Measurements from ENCODE around the gene AKT3.

AKT3 gene

DNA sequence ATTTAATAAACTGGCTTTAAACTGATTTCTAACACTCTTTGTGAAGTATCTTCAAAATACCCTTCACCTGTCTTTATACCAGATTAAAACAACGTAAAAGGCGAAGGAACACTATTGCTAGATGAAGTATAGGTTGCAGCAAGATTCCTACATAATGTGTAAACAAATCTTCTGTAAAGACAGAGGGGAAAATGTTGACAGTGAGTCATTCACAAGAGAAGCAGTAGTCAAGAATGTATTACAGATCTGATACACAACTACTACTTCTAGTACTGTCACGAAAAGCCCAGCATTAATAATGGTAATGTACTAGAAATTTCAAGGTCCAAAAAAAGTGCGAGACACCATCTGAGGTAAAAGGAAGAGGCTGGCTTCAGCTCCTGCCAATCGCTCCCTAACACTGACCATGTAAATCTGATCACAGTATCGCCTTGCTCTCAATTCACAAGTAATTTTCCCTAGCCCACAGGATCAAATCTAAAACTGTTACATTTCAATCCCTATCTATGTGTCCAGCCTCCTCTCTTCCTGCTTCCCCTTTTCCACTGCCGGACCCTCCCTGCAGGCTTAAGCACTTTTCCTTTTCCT lies 290.4 kb downstream of the AKT3 start:
- DNase-seq, result no peak

DNA sequence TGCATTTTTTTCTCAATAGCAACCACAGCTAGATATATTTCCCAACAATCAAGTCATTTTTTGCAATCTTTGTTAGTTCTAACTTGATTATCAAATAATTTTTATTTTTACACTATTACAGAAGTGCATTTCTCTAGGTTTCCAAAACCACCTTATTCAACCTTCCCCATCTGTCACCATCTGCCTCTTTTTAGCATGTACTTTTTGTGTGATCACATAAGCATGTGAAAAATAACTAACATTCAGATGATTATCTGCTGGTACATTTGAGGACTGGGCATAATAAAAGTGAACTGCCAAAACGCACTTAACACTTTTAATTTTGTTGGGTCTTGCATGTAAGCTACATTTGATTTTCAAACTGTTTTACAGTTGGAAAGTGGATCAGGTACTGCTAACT lies 291.5 kb downstream of the AKT3 start:
- no peak for DNase-seq

DNA sequence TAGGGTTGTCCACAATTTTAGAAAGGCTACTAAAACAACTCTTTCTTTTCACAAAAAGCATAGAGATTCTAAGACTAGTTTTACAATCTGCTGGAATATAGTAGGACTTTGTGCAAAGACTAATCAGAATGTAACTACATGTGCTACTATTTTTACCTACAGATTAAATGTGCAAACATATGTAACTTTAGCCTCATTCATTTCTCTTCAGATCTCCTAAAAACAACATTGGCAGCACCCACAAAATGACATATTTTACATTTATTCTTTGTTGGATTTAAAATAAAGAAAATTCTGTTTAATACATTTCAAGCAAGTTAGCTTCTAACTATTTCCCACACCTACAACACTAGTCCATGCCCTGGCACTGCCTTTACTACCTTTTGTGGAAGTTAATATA lies 292.2 kb downstream of the AKT3 start:
- DNase-seq, result no peak

DNA sequence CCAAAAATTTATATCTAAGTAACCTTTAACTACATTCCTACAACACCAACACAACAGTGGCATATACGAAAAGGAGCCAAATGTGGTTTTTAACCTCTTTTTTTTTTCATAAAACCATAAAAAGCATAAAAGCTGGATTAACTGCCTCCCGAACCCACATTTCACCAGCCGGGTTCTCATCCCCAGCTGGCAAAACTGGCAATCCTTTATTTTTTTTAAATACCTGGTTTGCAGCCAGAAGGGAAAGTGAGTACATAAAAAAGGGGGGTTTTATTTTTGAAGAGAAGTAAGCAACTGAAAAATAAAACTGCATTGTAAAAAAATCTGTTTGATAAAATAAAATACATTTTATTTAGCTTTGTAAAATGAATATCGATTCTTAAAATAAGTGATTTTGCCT lies 295.4 kb downstream of the AKT3 start:
- DNase-seq, result no peak

DNA sequence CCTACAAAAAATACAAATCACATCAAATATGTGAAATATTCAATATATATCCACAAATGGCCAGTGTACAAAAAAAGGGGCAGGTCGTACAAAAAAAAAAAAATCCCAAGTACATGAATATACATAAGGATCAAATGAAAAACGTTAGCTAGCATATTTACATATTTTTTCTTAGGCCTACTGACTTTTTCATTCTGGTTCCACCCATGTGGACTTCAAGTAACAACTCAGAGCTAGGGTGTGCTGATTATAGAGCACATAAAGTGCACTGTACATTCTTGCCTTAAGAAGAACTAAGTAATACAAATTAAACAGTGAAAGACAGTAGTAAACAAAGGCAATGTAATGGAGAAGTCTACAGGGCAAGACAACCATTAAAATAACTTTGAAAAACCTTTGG lies 297.0 kb downstream of the AKT3 start:
- no peak for DNase-seq

DNA sequence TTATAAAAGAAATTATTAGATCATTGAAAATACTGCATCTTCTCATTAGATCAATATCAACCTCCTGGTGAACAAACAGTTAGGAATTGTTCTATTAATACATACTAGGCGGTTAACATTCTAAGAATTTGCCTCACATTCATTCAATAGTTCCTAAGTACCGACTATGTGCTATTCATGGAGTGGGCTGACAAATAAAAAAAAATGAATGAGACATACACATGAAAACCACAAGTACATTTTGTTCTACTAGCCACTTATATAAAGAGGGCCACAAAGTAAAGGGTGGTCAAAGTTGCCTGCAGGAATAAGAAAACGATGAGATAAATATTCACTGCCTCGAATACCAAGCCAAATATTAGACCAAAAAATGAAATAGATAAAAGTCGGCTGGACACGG lies 299.8 kb downstream of the AKT3 start:
- DNase-seq, result no peak

DNA sequence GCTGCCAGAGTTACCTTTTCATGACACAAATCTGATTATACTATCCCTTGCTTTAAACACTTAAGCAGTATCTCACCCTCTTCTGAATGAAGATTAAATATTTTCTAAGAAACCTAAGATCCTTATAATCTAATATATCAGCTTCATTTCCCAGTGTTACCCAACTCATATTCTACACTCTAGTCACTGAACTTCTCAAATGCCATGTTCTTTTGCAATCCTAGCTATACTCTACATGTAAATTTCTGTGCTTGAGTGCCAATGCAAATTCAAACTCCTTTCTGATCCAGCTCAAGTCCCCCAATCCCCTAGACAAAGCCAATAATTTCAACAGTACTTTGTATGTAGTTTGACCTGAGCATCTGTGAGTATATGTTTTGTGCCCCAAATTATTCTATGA lies 300.3 kb downstream of the AKT3 start:
- no peak for DNase-seq

DNA sequence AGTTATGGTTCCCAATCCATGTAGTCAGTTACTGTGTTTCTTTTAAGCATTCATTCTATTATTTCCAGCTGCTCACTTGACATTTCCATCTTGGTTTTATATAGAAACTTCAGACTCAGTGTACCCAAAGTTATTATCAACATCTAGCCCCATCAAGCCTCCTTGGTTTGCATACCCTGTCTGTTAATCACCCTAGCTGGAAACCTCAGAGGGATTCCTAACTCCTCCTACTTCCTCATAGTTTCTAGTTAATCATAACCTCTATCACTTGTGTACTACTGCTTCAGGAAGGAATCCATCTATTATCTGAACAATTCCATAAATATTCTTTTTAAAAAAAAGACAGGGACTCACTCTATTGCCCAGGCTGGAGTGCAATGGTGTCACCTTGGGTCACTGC lies 300.9 kb downstream of the AKT3 start:
- no peak for DNase-seq

DNA sequence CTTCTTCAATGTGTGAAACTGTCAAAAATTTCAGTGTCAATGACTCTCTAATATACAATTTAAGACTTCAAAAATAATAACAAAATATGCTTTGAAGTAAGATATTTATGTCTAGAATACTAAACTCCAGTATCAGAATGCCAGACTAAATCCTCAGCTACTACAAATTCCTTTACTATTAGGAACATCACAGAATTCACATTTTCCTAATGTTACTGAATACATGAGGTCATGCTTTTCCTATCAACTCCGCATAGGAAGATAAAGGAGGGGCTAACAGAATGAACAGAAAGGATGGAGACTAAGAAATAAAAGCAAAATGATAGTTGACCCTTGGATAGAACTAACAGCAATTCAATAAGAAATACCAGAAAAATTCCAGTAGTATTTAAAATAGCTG lies 301.5 kb downstream of the AKT3 start:
- no peak for DNase-seq

DNA sequence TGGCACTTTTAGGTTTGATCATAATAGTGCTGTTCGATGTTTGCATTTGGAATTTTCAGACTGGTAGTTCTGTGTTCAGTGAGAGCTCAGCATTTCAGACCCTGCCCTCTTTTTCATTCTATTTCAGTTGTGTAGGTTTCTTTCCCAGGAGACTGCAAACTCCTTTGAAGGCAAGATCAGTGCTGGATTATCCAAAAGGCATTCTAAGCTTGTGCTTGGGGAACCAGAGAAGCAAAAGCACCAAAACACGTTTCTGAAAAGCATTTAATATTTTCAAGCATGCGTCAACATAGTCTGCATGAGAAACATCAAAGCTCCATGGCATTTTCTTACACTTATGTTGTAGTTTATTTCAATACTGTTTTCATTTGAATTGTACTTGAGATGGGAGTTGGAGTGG lies 302.2 kb downstream of the AKT3 start:
- DNase-seq, result no peak

DNA sequence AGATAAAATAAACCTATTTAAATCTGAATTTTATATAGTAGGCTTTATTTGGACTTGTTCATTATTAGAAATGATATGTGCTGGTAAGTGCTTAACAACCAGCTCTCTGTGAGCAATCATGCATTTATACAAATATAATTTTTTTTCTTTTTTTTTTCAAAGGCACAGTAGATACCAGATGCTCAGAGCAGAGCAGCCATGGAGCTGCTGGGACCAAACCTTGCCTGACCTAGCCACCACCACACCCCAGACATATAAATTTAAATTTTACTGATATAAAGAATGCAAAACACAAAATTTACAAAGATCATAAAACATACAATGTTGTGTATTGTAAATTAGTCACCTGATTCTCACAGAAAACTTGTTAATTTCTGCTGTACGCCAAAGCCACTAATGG lies 303.6 kb downstream of the AKT3 start:
- DNase-seq, result no peak

DNA sequence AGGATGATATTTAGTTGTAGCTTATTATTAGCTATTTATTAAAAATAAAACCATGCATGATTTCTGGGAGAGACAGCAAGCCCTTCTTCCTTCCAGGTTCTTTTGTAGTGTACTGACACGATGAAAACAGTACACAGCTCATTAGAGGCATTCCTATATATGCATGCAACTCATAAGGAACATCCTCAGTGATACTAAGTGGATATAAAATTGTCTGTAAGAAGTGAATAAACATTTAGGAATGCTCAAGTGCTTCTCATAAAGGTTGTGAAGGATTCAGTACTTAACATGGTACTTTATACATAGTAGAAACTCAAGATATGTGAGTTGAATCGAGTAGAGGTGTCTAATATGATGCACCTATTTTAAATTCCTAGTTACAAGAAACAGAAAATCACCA lies 306.5 kb downstream of the AKT3 start:
- no peak for DNase-seq

DNA sequence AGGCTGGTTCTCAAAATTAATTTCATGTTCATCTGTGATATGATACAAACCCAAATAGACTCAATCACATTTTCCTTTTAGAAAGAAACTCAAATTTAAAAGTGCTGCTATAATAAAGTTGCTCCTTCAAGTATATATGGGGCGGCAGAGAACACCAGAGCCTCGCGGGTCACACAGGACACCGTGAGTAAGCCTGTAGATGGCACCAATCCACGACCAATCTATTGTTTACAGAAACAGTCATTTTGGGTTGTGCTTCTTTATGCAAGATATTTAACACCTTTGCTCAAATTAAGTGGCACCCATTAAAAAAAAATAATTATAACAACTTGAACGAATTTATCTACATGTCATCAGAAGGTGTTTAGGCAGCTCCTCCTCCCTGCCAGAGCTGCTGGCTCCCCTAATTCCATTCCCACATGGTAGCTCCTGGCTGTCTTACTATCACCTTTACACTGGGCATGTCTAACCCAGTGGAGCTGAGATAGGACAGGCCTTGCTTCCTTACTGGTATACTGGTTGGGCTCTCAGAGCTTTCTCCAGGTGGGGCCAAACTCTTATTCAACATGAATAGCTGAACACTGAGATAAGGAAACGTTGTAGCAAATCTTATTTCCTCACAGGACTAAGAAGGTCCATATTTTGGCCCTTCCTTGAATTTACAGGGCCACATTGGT lies 307.2 kb downstream of the AKT3 start:
- no peak for DNase-seq

DNA sequence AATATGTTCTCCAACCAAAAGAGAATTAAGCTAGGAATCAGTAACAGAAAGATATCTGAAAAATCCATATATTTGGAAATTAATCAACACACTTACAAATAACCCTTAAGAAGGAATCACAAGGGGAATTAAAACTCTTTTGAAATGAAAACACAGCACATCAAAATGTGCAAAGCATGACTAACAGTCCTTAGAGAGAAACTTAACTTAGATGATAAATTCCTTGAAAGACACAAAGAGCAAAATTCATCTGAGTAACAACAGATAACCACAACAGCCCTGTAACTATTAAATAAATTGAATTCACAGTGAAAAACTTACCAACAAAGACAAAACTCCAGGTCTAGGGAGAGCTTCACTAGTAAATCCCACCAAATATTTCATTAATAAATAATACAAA lies 310.4 kb downstream of the AKT3 start:
- DNase-seq, result no peak

DNA sequence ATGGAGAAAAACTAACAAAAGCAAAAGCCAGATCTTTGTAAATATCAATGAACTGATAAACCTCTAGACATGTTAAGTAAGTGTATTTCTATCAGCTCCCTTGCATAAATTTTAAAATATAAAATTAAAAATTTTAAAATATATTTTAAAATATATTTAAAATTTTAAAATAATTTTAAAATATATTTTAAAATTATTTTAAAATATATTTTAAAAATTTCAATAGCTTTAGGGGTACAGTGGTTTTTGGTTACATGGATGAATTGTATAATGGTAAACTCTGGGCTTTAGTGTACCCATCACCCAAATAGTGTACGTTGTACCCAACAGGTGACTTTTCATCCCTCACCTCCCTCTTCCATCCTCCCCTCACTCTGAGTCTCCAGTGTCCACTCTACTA lies 315.0 kb downstream of the AKT3 start:
- no peak for DNase-seq

DNA sequence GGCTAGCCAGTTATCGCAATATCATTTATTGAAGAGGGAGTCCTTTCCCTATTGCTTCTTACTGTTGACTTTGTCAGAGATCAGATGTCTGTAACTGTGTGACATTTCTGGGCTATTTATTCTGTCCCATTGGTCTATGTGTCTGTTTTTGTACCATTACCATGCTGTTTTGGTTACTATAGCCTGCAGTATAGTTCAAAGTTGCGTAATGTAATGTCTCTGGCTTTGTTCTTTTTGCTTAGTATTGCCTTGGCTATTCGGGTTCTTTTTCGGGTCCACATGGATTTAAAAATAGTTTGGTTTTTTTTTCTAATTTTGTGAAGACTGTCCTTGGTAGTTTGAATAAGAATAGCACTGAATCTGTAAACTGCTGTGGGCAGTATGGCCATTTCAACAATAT lies 320.5 kb downstream of the AKT3 start:
- no peak for DNase-seq

DNA sequence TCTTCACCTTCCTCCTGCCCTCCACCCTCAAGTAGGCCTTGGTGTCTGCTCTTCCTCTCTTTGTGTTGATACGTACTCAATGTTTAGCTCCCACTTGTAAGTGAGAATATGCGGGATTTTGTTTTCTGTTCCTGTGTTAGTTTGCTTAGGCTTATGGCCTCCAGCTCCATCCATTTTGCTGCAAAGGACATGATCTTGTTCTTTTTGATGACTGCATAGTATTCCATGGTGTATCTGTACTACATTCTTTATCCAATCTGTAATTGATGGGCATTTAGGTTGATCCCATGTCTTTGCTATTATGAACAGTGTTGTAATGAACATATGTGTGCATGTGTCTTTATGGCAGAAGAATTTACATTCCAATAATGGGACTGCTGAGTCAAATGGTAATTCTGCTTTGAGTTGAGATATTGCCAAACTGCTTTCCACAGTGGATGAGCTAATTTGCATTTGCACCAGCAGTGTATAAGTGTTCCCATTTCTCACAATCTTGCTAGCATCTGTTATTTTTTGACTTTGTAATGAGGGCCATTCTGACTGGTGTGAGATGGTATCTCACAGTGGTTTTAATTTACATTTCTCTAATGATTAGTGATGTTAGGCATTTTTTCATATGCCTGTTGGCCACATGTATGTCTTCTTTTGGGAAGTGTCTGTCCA lies 321.5 kb downstream of the AKT3 start:
- no peak for DNase-seq

DNA sequence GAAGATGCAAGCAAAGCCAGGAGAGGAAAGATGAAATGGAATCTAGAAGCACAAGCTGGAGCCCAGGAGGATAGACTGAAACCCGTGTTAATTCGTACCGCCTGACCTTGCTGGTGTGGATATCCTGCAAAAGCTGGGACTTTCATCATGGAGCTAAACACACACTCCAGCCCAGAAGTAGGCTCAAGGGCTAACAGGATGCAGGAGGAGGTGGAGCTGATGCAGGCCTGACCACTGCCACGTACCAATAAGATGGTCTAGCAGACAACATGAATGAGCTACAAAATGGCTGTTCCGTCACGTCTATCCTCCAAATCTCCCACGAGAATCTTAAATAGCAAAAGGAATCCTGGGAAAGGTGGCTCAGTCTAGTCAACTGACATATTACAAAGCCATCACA lies 323.9 kb downstream of the AKT3 start:
- no peak for DNase-seq

DNA sequence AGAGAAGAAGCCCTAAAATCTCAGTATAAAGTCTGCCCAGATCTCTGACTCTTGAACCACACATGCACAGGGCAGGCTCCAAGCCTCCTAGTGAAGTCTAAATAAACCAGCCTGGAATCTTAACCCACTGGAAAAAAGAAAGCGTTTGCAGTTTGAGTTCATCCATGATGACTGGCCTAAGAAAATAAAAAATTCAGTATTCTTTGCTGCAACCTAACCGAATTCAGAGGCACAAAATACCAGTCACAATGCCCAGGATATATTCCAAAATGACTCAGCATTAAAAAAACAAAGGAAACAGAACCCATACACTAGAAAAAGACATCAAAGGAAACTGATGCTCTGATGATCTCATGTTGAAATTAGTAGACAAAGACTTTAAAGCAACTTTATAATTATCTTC lies 325.0 kb downstream of the AKT3 start:
- DNase-seq, result no peak

DNA sequence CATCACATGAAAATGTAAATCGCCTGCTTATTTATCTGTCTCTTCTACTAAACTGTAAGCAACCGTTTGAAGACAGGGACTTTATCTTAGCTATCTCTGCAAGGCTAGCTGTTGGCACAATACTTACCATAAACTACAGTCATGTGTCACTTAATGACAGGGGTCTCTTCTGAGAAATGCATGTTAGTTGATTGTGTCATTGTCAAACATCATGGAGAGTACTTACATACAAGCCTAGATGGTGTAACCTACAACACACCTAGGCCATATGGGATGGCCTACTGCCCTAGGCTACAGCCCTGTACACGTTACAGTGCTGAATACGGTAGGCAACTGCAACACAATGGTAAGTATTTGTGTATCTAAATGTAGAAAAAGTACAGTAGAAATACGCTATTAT lies 326.3 kb downstream of the AKT3 start:
- no peak for DNase-seq

DNA sequence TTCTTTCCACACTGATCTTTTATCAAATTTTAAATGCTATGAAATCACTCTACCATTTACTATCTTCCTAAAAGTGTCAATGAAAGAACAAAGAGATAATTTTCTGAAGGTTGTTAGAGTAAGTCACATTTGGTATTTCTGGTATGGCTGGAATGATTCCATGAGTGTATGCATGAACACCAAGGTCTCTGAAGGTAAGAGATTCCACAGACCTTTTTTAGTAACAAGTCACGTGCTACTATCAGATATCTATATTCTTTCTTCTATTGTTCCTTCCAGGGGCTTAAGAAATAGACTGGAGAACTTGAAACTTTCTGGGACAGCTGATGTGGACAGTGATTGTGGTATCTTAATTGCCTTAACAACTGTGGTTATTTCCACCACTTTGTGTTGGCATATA lies 329.2 kb downstream of the AKT3 start:
- DNase-seq, result no peak

DNA sequence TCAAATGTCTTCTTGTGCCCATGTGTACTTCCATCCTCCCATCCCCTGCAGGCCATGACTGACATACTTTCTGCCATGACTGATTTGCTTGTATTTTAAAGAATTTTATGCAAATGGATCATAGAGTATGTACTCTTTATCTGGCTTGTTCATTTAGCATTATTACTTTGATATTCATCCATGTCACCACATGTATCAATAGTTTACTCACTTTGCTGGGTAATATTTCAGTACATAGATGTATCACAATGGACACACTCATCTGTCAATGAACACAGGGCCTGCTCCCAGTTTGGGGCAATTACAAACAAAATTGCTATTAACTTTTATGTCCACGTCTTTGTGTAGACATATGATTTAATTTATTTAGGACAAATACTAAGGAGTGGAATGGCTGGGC lies 335.1 kb downstream of the AKT3 start:
- no peak for DNase-seq
